Mesendoderm (in vitro differentiated cells): ENCODE data around the gene TMEM14A. TPM values are rescaled to one million over a fixed set of nuclear protein-coding genes. Genes with fewer than 3 reads are reported as not detected.

ENCODE experiments used
- DNase-seq: peaks from one replicate; pipeline ENCODE4 v3.0.0; 2013
- H2AK5ac ChIP-seq: 2 replicates; pipeline ENCODE4 v1.6.1; 2013; ENCODE audit warnings: low read length, inconsistent platforms
- H2BK120ac ChIP-seq: 2 replicates; pipeline ENCODE4 v1.6.1; 2013; ENCODE audit warnings: low read depth, mild to moderate bottlenecking, low read length, moderate library complexity, mixed read lengths
- H2BK15ac ChIP-seq: replicated peaks from 2 replicates; pipeline ENCODE4 v1.6.1; 2013; ENCODE audit warnings: low read depth, mild to moderate bottlenecking, moderate library complexity
- H2BK5ac ChIP-seq: 2 replicates; pipeline ENCODE4 v1.6.1; 2013; ENCODE audit warnings: low read length, inconsistent platforms
- H3K18ac ChIP-seq: 2 replicates; pipeline ENCODE4 v1.6.1; 2013; ENCODE audit warnings: mild to moderate bottlenecking, low read length, mixed read lengths
- H3K23ac ChIP-seq: one replicate; pipeline ENCODE4 v1.6.1; 2013; ENCODE audit warnings: low read length
- H3K27ac ChIP-seq: 2 replicates; pipeline ENCODE4 v1.5.1; 2013; ENCODE audit warnings: low read depth, mild to moderate bottlenecking, inconsistent platforms, low read length, moderate library complexity
- H3K27me3 ChIP-seq: 2 replicates; pipeline ENCODE4 v1.6.1; 2013; ENCODE audit warnings: low read length, control low read depth, mild to moderate bottlenecking, inconsistent platforms; ENCODE audit not compliant: insufficient read depth, poor library complexity
- H3K36me3 ChIP-seq: 2 replicates; pipeline ENCODE4 v1.6.1; 2013; ENCODE audit warnings: low read length, inconsistent platforms; ENCODE audit not compliant: control insufficient read depth, insufficient read depth
- H3K4ac ChIP-seq: one replicate; pipeline ENCODE4 v1.6.1; 2013; ENCODE audit warnings: low read depth, mild to moderate bottlenecking, low read length, moderate library complexity
- H3K4me1 ChIP-seq: 2 replicates; pipeline ENCODE4 v1.6.1; 2013; ENCODE audit warnings: low read depth, low read length, inconsistent platforms; ENCODE audit not compliant: control insufficient read depth
- H3K4me2 ChIP-seq: 2 replicates; pipeline ENCODE4 v1.6.1; 2013; ENCODE audit warnings: low read length
- H3K4me3 ChIP-seq: 2 replicates; pipeline ENCODE4 v1.5.1; 2013; ENCODE audit warnings: mild to moderate bottlenecking, low read length
- H3K56ac ChIP-seq: one replicate; pipeline ENCODE4 v1.6.1; 2013; ENCODE audit warnings: low read length
- H3K79me1 ChIP-seq: 2 replicates; pipeline ENCODE4 v1.6.1; 2013; ENCODE audit warnings: low read length, inconsistent platforms
- H3K79me2 ChIP-seq: 2 replicates; pipeline ENCODE4 v1.6.1; 2013; ENCODE audit warnings: mild to moderate bottlenecking, low read length; ENCODE audit not compliant: control insufficient read depth, insufficient read depth
- H3K9ac ChIP-seq: 2 replicates; pipeline ENCODE4 v1.6.1; 2013; ENCODE audit warnings: low read length, inconsistent platforms
- H4K5ac ChIP-seq: one replicate; pipeline ENCODE4 v1.6.1; 2013; ENCODE audit warnings: low read length
- H4K8ac ChIP-seq: one replicate; pipeline ENCODE4 v1.6.1; 2013; ENCODE audit warnings: low read depth, mild to moderate bottlenecking, control low read depth, low read length, moderate library complexity
- WGBS: extraction: QIAGEN DNeasy Blood & Tissue Kit; methylation state at CpG from one replicate; pipeline ENCODE4 v1.1.7; 2013; ENCODE audit warnings: low lambda C conversion rate, missing lambda C conversion rate; ENCODE audit not compliant: insufficient coverage; ENCODE audit errors: extremely low coverage; 5-methylcytosine and 5-hydroxymethylcytosine counted together
- polyA plus RNA-seq, 2 experiments: library from polyadenylated mRNA; stranded (reverse); fragments of 200-250 nt; gene quantifications; one replicate each; pipeline ENCODE4 v1.2.3, GENCODE V29; 2013

The TMEM14A gene, protein sequence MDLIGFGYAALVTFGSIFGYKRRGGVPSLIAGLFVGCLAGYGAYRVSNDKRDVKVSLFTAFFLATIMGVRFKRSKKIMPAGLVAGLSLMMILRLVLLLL
- 9.3 TPM for polyA plus RNA-seq (2013, experiment 1 of 2)
- 9.7 TPM for polyA plus RNA-seq (2013, experiment 2 of 2)

DNA sequence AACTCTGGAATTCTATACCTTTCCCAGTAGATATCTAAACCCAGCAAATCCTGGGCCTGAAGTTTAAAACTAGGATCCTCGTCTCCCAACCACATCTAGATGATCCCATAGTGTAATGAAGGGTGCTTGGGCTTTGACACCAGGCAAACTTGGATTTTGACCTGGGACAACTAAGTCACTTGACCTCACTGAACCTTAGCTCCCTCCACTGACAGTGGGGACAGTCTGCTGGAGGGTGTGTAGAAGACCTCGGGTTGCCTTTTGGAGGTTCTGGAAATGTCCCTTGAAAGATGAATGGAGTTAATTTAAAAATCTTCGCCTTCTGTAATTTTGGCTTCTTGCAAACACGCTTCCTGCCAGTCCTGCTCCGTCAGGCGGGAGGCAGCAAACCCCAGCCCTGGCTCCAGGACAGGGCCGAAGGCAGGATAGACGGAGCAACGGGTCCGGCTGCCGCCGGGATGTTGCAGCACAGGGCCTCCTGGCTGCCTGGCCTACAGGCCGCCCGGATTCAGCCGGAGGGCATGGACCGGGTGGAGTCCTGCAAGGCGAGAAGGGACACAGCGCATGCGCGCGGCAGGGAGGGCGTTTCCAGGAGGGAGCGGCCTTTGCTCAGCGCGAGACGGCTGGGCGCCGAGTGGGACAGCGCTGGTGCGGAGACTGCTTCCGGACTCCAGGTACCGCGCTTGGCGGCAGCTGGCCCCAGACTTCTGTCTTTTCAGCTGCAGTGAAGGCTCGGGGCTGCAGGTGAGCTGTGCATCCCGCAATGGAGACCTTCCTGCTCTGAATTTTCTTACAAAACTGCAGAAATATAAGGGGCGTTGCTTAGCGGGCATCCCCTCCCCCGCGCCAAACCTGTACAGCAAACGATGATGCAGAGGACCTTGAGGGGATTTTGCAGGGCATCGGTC is at the start of gene TMEM14A:
TSS of gene TMEM14A (plus strand) at position 612 of the 908 bp plus-strand sequence. CDS start 5,990 bp downstream, outside the sequence.
- Histone ChIP-seq H3K23ac (peak within 1 kb of the TSS; percentile 15), H3K79me2 (peaks cover 2% of the 10 kb centered on the region), H3K4ac (no peak within 1 kb of the TSS), H4K8ac (peak within 1 kb of the TSS; percentile 57), H2BK15ac (no peak within 1 kb of the TSS), H3K56ac (peak within 1 kb of the TSS; percentile 82), H3K9ac (peak within 1 kb of the TSS; percentile 72), H2BK120ac (no peak within 1 kb of the TSS), H3K18ac (peak within 1 kb of the TSS; percentile 77), H3K4me3 (peak within 1 kb of the TSS; percentile 48), H3K79me1 (peaks cover 11% of the 10 kb centered on the region), H2BK5ac (peak within 1 kb of the TSS; percentile 13), H3K4me2 (peak within 1 kb of the TSS; percentile 52), H4K5ac (peak within 1 kb of the TSS; percentile 68), H3K4me1 (peaks cover 28% of the 10 kb centered on the region), H3K36me3 (no peaks in the 10 kb centered on the region), H3K27ac (no peak within 1 kb of the TSS), H2AK5ac (peak within 1 kb of the TSS; percentile 81), H3K27me3 (no peaks in the 10 kb centered on the region)
- WGBS, result no CpG with 5 or more reads among the region's 42 CpGs
- peak; percentile 99 for DNase-seq

DNA sequence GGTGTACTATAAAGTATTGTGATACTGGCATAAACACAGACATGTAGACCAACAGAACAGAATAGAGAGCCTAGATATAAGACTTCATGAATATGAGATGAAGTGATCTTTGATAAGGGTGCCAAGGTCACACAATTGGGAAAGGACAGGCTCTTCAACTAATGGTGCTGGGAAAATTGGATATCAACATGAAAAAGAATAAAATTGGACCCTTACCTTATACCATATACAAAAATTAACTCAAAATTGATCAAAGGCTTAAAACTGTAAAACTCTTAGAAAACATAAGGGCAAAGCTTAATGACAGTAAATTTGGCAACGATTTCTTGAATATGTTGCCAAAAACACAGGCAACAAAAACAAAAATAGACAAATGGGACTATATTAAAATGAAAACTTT is 49.3 kb upstream of the TMEM14A start:
- H2AK5ac ChIP-seq, result no peak overlapping the region
- no peak overlapping the region for H4K5ac ChIP-seq
- no peaks in the 10 kb centered on the region for H3K27me3 ChIP-seq
- no peak overlapping the region for H4K8ac ChIP-seq
- H3K23ac ChIP-seq, result no peak overlapping the region
- DNase-seq, result no peak
- no peaks in the 10 kb centered on the region for H3K4me1 ChIP-seq
- no peak overlapping the region for H3K18ac ChIP-seq
- H3K27ac ChIP-seq, result no peak overlapping the region
- H3K4ac ChIP-seq, result no peak overlapping the region
- no peak overlapping the region for H2BK15ac ChIP-seq
- H3K4me2 ChIP-seq, result no peak overlapping the region
- H2BK120ac ChIP-seq, result no peak overlapping the region
- no peaks in the 10 kb centered on the region for H3K79me2 ChIP-seq
- no peaks in the 10 kb centered on the region for H3K36me3 ChIP-seq
- no peak overlapping the region for H2BK5ac ChIP-seq
- no CpG with 5 or more reads among the region's 1 CpG for WGBS
- no peak overlapping the region for H3K9ac ChIP-seq
- no peaks in the 10 kb centered on the region for H3K79me1 ChIP-seq
- H3K4me3 ChIP-seq, result no peak overlapping the region
- H3K56ac ChIP-seq, result no peak overlapping the region

DNA sequence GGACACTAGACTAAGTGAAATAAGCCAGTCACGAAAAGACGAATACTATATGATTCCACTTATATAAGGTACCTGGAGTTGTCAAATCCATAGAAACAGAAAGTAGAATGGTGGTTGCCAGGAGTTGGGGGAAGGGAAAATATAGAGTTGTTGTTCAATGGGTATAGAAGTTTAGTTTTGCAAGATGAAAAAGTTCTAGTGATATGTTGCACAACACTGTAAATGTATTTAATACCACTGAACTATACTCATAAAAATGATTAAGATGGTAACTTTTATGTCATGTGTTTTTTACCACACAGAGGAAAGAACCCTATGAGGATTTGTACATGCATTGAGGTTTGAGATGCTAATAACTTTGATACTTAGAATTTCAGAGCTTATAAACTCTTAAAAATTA is 48.1 kb upstream of the TMEM14A start:
- H4K8ac ChIP-seq, result no peak overlapping the region
- no peaks in the 10 kb centered on the region for H3K79me1 ChIP-seq
- no peaks in the 10 kb centered on the region for H3K27me3 ChIP-seq
- H3K79me2 ChIP-seq, result no peaks in the 10 kb centered on the region
- H2BK5ac ChIP-seq, result no peak overlapping the region
- no peak overlapping the region for H2BK120ac ChIP-seq
- H2BK15ac ChIP-seq, result no peak overlapping the region
- H3K4me2 ChIP-seq, result no peak overlapping the region
- no peak overlapping the region for H3K4me3 ChIP-seq
- DNase-seq, result no peak
- H3K4me1 ChIP-seq, result no peaks in the 10 kb centered on the region
- no peak overlapping the region for H3K9ac ChIP-seq
- no peak overlapping the region for H4K5ac ChIP-seq
- no peak overlapping the region for H3K27ac ChIP-seq
- WGBS, result no CpG with 5 or more reads among the region's 2 CpGs
- no peak overlapping the region for H3K23ac ChIP-seq
- no peak overlapping the region for H2AK5ac ChIP-seq
- H3K18ac ChIP-seq, result no peak overlapping the region
- H3K36me3 ChIP-seq, result no peaks in the 10 kb centered on the region
- H3K56ac ChIP-seq, result no peak overlapping the region
- H3K4ac ChIP-seq, result no peak overlapping the region

DNA sequence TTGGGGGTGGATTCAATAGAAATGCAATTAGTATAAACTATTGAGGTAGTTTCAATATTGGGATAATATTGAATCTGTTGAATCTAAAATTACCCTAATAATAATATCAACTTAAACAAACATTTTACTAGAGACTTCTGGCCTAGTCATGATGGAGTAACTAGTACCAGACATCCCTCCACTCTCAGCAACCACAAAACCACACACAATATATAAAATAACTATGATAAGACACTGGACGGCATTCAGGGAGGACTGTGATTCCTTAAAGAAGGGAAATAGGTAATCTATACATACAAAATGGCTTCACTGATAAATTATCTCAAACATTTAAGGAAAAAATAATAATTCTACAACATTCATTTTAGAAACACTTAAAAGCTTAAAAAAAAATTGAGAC is 38.9 kb upstream of the TMEM14A start:
- no CpG with 5 or more reads among the region's 1 CpG for WGBS
- no peaks in the 10 kb centered on the region for H3K79me1 ChIP-seq

DNA sequence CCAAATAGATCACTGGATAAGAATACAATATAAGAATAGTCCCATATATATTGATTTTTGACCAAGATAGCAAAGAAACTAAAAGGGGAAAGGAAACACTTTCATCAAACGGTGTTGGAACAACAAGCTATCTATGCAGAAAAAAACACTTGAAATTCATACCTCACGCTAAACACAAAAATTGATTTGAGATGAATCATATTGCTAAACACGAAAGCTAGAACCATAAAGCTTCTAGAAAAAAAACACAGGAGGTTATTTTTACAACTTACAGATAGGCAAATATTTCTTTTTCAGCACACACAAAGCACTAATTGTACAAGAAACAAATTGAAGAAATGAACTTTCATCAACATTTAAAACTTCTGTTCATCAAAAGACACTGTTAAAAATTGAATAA is 36.7 kb upstream of the TMEM14A start:
- DNase-seq, result no peak

More for the DNA sequence above, 38.9 kb upstream of the TMEM14A start:
- H2BK15ac ChIP-seq, result no peak overlapping the region
- H4K8ac ChIP-seq, result no peak overlapping the region
- no peak overlapping the region for H2AK5ac ChIP-seq
- H2BK120ac ChIP-seq, result no peak overlapping the region
- H3K18ac ChIP-seq, result no peak overlapping the region
- H4K5ac ChIP-seq, result no peak overlapping the region
- no peaks in the 10 kb centered on the region for H3K4me1 ChIP-seq
- no peak overlapping the region for H3K56ac ChIP-seq
- no peak overlapping the region for H3K4me3 ChIP-seq
- no peak overlapping the region for H3K9ac ChIP-seq
- H3K79me2 ChIP-seq, result no peaks in the 10 kb centered on the region
- no peak overlapping the region for H3K4ac ChIP-seq
- H3K23ac ChIP-seq, result no peak overlapping the region
- H3K36me3 ChIP-seq, result no peaks in the 10 kb centered on the region
- H3K4me2 ChIP-seq, result no peak overlapping the region
- H3K27ac ChIP-seq, result no peak overlapping the region
- H3K27me3 ChIP-seq, result no peaks in the 10 kb centered on the region
- no peak for DNase-seq
- no peak overlapping the region for H2BK5ac ChIP-seq

More for the DNA sequence above, 36.7 kb upstream of the TMEM14A start:
- no peak overlapping the region for H3K56ac ChIP-seq
- no peak overlapping the region for H2BK5ac ChIP-seq
- no peak overlapping the region for H2BK120ac ChIP-seq
- H3K4ac ChIP-seq, result no peak overlapping the region
- no peak overlapping the region for H3K4me3 ChIP-seq
- no peaks in the 10 kb centered on the region for H3K27me3 ChIP-seq
- H4K5ac ChIP-seq, result no peak overlapping the region
- H3K9ac ChIP-seq, result no peak overlapping the region
- H3K23ac ChIP-seq, result no peak overlapping the region
- no peak overlapping the region for H3K4me2 ChIP-seq
- no peak overlapping the region for H2AK5ac ChIP-seq
- no peaks in the 10 kb centered on the region for H3K79me2 ChIP-seq
- H3K79me1 ChIP-seq, result no peaks in the 10 kb centered on the region
- H4K8ac ChIP-seq, result no peak overlapping the region
- no peak overlapping the region for H2BK15ac ChIP-seq
- H3K18ac ChIP-seq, result no peak overlapping the region
- H3K27ac ChIP-seq, result no peak overlapping the region
- no peaks in the 10 kb centered on the region for H3K4me1 ChIP-seq
- H3K36me3 ChIP-seq, result no peaks in the 10 kb centered on the region
- no CpG with 5 or more reads among the region's 3 CpGs for WGBS
